ENCODE data around the gene KRTAP6-2.

The KRTAP6-2 gene

DNA sequence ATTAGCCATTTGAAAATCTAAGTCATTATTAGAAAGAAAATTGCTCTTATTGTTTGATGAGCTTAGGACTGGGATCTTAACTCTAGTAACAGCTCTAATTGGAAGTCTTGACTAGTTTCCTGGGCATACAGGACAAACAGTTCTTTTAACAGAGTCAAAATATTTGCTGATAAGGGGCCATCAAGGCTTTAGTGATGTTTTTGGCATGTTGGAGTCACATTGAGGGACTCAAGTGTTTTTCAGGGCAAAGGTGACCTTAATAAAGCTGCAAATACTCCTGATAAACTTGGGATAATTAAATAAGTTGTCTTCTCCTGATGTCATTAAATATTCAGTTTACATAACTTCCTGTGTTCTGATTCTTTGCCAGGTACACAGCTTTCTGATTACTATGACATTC lies 31.1 kb downstream of the KRTAP6-2 start:
- DNase-seq (ENCODE audit: low spot score), result no peak

DNA sequence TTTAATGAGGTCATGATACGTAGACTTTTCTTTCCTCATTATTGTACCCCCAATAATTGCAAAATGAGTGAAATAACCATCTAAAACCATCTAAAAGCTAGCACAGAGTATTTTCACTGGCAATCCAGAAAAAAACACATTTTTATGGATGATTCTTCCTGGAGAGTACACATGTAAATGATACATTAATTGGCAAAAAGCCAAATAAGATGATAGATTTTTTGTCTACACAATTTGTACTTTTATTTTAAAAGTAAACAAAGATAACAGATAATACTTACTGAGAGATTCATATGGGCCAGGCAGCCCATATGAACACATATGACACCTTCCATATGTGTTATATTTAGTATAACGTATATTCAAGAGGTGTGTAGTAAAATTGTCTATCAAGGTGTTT lies 35.1 kb downstream of the KRTAP6-2 start:
- no peak for DNase-seq (ENCODE audit: low spot score)

DNA sequence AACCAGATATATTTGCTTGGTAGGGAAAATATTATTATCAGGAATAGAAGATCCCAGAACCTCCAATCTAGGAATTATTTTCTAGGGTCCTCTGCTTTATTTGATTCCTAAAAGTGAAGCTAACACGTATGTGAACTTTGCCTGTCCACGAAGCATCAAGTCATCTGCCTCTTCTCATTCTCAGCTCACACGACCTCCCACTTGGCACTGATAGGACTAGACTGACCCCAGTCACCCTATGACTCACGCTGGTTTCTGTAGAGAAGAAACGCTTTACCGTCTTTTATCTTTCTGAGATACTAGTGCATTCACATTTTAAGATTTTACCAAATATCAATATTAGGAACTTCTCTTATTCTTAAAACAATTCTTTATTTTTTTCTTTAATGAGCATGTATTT lies 35.6 kb downstream of the KRTAP6-2 start:
- no peak for DNase-seq (ENCODE audit: low spot score)

DNA sequence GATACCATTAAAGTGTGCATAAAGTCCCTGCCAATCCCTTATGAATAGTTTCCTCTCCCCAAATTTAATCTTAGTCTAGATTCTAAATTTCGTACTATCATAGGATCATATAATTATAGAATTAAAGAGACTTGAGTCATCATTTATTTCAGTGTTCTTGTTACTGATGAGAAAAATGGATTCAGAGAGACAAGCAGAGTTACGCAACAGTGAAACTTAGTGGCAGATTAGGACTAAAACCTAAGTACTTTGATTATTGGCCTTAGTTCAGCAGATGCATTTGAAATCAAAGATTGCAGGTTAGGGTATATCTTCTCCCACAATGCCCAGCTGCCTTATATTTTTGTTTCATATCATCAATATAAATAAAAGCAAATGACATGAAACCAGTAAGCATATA lies 36.7 kb downstream of the KRTAP6-2 start:
- DNase-seq (ENCODE audit: low spot score), result no peak

DNA sequence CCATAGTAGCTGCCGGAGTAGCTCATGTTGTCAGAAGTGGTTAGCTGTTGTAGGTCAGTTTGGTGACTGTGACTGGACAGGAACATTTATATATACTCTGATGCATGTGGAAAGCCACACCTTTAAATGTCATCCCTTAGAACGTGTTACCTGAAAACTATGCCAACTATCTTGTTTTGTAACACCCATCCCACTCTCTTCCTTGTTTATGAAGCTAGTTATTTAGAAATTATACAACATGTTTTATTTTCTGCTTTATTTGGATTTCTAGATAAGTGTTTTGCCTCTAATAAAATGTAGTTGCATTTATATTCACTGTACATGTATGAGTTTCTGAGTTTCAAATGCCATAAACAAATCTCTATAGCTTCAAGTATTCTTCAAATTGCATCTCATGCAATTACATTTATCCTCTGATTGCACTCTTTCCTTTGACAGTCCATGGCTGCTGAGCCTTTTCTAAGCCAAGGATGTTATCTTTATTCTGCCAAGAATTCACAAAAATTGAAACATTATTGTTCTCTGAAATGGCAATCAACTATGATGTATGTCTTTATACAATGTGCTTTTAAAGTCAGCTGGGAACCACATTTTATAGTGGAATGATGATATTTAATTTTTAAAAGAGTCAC lies 37.3 kb downstream of the KRTAP6-2 start, which contains the start of gene KRTAP19-7:
Gene KRTAP19-7 (minus strand): TSS at position 51 of the 632 bp plus-strand sequence. CDS start 25 bp downstream, at position 26.
- no peak for DNase-seq (ENCODE audit: low spot score)

DNA sequence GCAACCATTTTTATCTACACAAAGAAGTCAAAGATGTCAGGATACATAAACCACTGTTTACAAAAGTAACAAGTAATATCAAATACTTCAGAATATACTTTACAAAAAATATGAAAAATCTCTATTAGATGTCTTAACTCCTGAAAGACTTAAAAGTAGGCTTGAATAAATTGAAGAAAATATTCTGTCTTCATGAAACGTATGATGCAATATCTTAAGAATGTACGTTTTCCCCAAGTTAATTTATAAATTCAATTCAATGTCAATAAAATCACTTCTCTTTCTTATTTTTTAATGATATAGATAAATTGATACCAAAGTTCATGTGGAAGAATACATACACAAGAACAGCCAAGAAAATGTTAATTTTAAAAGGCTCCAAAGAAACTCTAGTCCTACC lies 43.6 kb downstream of the KRTAP6-2 start:
- no peak for DNase-seq (ENCODE audit: low spot score)

DNA sequence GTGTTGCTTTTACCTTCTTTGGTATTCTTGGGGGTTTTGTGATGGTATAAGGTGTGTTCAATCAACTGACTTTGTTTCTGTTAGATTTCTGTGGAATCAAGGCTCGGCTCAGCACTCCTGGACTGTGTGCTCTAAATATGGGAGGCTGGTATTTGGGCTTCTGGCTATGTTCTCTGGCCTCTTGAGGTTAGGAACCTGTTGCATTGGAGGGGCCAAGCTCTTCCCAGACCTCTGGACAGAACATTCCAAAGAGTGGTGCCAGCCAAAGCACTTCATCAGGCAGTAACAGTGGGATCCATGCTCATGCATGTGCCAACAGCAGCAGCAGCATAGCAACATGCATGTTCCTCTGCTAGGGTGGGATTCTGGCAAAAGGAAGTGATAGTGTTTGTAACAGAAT lies 45.9 kb downstream of the KRTAP6-2 start:
- no peak for DNase-seq (ENCODE audit: low spot score)

Measured in CD4-positive, alpha-beta T cell treated with Interleukin-15 for 4 hours (primary cell).